Osteoblast (primary cell): ENCODE results near the gene STXBP4. TPM values are rescaled to one million over a fixed set of nuclear protein-coding genes. Genes with fewer than 3 reads are reported as not detected.

Experiments used
- DNase-seq: peaks from one replicate; pipeline ENCODE4 v3.0.0; 2011; ENCODE audit warnings: low spot score, mixed read lengths; ENCODE audit not compliant: insufficient read length; ENCODE audit errors: missing footprints
- H2AFZ ChIP-seq: 2 replicates; pipeline ENCODE4 v1.6.0; 2011; ENCODE audit warnings: mild to moderate bottlenecking, low read length
- H3K27ac ChIP-seq: 2 replicates; pipeline ENCODE4 v1.5.1; 2011; ENCODE audit warnings: mild to moderate bottlenecking, low read depth, low read length, moderate library complexity
- H3K27me3 ChIP-seq: 2 replicates; pipeline ENCODE4 v1.6.0; 2012; ENCODE audit warnings: mild to moderate bottlenecking, control low read depth, inconsistent platforms, low read length, moderate library complexity; ENCODE audit not compliant: insufficient read depth
- H3K36me3 ChIP-seq: 2 replicates; pipeline ENCODE4 v1.5.1; 2011; ENCODE audit warnings: mild to moderate bottlenecking, low read length, control low read depth, moderate library complexity; ENCODE audit not compliant: insufficient read depth
- H3K4me1 ChIP-seq: 2 replicates; pipeline ENCODE4 v1.5.1; 2011; ENCODE audit warnings: mild to moderate bottlenecking, low read length, control low read depth, moderate library complexity; ENCODE audit not compliant: insufficient read depth
- H3K4me2 ChIP-seq: 2 replicates; pipeline ENCODE4 v1.6.0; 2011; ENCODE audit warnings: mild to moderate bottlenecking, low read length; ENCODE audit not compliant: insufficient read depth
- H3K4me3 ChIP-seq: fragments of 200-600 bp; sonication (generic); 3 replicates; pipeline ENCODE4 v1.5.1; 2012; ENCODE audit warnings: mild to moderate bottlenecking, low read length, inconsistent platforms; ENCODE audit not compliant: insufficient read depth
- H3K79me2 ChIP-seq: 2 replicates; pipeline ENCODE4 v1.6.0; 2012; ENCODE audit warnings: mild to moderate bottlenecking, low read length, control low read depth, inconsistent platforms; ENCODE audit not compliant: insufficient read depth
- H3K9me3 ChIP-seq: 2 replicates; pipeline ENCODE4 v1.5.1; 2011; ENCODE audit warnings: low read depth, low read length, control low read depth
- H4K20me1 ChIP-seq: 2 replicates; pipeline ENCODE4 v1.6.0; 2012; ENCODE audit warnings: mild to moderate bottlenecking, low read length, control low read depth; ENCODE audit not compliant: insufficient read depth
- total RNA-seq: library from RNA; depleted of rRNA; stranded (reverse); fragments of >200 nt; gene quantifications from 2 replicates; pipeline ENCODE4 v1.2.3, GENCODE V29; 2012
- TF ChIP-seq, protein P1 (sequence below): IDR thresholded peaks from 2 replicates; pipeline ENCODE4 v1.5.1; 2011; ENCODE audit warnings: mild to moderate bottlenecking, low read depth, low read length, moderate library complexity; ENCODE audit errors: extremely low read depth

Gene STXBP4
- total RNA-seq, 1 donor: 19.2 TPM

DNA sequence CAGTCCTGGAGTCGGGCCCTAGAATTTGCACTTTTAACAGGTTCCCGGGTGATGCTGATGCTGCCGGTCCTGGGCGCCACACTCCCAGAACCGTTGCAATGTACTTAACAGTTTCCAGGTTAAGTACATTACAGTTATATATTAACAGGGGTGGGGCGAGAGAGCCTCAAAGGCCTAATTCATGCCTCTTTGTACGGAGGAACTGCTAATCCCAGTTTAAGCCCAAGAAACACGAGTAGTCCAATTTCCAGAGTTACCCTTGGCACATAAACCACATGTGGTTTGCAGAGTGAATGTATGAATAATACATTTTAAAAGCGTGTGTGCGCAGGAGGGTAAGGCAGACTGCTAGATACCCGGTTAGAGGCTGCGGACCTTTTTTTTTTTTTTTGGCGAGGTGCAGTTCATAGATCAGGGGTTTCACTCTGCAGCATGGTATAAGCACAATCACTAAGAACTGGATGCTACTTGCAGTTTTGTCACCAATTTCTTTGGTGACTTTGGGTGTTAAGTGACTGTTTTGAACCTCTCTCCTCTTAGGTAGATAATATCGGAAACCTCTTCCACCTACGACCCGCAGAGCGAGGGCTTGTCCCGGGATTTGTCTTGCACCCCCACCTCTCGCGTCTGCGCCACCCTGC, 824 bp upstream of the STXBP4 start:
- Histone ChIP-seq H3K4me1 (peaks cover 14% of the 10 kb centered on the region), H3K4me2 (peak overlapping the region; percentile 86), H3K36me3 (peaks cover 19% of the 10 kb centered on the region), H3K79me2 (peaks cover 57% of the 10 kb centered on the region), H3K9me3 (no peaks in the 10 kb centered on the region), H3K4me3 (peak overlapping the region; percentile 99), H3K27ac (peak overlapping the region; percentile 83), H4K20me1 (no peaks in the 10 kb centered on the region), H2AFZ (peak overlapping the region; percentile 99), H3K27me3 (no peaks in the 10 kb centered on the region)
- no peak for DNase-seq
- TF ChIP-seq, protein P1, sequence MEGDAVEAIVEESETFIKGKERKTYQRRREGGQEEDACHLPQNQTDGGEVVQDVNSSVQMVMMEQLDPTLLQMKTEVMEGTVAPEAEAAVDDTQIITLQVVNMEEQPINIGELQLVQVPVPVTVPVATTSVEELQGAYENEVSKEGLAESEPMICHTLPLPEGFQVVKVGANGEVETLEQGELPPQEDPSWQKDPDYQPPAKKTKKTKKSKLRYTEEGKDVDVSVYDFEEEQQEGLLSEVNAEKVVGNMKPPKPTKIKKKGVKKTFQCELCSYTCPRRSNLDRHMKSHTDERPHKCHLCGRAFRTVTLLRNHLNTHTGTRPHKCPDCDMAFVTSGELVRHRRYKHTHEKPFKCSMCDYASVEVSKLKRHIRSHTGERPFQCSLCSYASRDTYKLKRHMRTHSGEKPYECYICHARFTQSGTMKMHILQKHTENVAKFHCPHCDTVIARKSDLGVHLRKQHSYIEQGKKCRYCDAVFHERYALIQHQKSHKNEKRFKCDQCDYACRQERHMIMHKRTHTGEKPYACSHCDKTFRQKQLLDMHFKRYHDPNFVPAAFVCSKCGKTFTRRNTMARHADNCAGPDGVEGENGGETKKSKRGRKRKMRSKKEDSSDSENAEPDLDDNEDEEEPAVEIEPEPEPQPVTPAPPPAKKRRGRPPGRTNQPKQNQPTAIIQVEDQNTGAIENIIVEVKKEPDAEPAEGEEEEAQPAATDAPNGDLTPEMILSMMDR: no peak

DNA sequence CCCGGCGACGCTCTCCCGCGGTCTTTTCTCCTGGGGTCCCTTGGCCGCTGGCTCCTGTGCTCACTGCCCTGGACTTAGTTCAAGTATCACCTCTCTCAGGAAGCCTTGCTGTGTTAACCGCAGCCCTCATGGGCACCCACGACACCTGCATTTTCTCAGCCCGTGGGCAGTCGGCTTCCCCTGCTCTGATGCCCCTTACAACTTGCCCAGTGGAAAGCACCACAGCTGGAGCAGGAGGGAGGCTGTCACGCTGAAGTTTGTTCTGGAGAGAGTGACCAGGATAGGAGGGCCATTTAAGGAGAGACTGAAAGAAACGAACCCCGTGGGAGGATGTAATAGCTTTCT, 395 bp downstream of the STXBP4 start:
- Histone ChIP-seq H3K36me3 (peaks cover 6% of the 10 kb centered on the region), H4K20me1 (peaks cover 7% of the 10 kb centered on the region), H3K27ac (peak overlapping the region; percentile 83), H3K4me1 (peaks cover 14% of the 10 kb centered on the region), H3K9me3 (no peaks in the 10 kb centered on the region), H2AFZ (peak overlapping the region; percentile 99), H3K4me3 (peak overlapping the region; percentile 99), H3K79me2 (peaks cover 65% of the 10 kb centered on the region), H3K4me2 (peak overlapping the region; percentile 86), H3K27me3 (no peaks in the 10 kb centered on the region)
- no peak for DNase-seq
- TF ChIP-seq, protein P1: no peak

DNA sequence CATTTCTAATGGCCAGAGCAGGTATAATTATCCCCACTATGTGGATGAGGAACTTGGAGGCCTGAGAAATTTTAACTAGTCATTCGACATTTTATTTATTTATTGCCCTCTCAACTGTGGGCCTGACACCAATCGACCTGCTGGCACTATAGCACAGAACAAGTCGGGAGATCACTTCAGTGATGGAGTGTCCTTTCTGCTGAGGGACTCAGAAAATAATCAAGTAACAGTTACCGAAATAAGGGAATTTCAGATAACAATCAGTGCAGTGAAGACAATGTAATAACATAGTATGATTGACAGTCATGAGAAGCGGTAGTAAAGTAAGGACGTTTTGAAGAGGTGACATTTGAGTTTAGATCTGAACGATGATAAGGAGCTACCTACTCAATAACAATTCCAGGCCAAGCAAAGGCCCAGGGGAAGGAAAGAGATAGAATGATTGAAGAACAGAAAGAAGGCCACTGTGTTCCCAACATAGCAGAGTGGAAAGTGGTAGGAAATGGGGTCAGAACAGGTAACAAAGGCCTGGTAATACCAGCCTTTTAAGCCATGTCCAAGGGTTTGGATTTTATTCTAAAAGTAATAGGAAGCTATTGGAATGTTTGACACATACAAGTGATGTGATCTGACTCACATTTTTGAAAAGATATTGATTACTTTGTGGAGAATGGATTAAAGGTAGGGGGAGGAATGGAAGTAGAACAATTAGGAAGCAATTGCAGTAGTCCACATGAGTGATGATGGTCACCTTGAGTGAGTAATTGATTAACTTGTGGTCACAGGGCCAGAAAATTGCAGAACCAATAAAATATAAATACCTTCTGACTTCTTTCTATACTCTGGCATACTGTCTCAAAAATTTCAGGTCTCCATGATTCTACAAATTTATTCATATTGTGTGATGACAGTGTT, 1.4 kb downstream of the STXBP4 start:
- Histone ChIP-seq H3K4me3 (peak overlapping the region; percentile 99), H2AFZ (peak overlapping the region; percentile 99), H3K27ac (peak overlapping the region; percentile 83)

More for the DNA sequence above, 1.4 kb downstream of the STXBP4 start:
- TF ChIP-seq, protein P1: no peak
- Histone ChIP-seq H3K79me2 (peaks cover 71% of the 10 kb centered on the region), H3K4me2 (peak overlapping the region; percentile 86), H3K27me3 (no peaks in the 10 kb centered on the region), H3K4me1 (peaks cover 14% of the 10 kb centered on the region), H3K36me3 (no peaks in the 10 kb centered on the region), H3K9me3 (no peaks in the 10 kb centered on the region), H4K20me1 (peaks cover 7% of the 10 kb centered on the region)
- no peak for DNase-seq
